Endothelial cell of umbilical vein (primary cell): Measurements from ENCODE around the gene CHMP3. TPM values are rescaled to one million over a fixed set of nuclear protein-coding genes. Genes with fewer than 3 reads are reported as not detected.

Experiments used
- BruUV-seq: library from RNA; stranded (reverse); fragments of 400-500 nt; replicated peaks from 2 replicates; lab custom pipeline; 2021; lab: Mats Ljungman, UMichigan
- CTCF ChIA-PET: fragments of 300-600, 350-600 bp; sonication (Branson Sonifier 250); formaldehyde crosslinking; loops from one replicate; lab custom pipeline; 2021; ENCODE audit warnings: antibody characterized with exemption, inconsistent platforms; lab: Charles Lee
- POLR2A ChIA-PET: fragments of 300-600, 350-600 bp; sonication (Branson Sonifier 250); formaldehyde crosslinking; loops from one replicate; lab custom pipeline; 2021; ENCODE audit warnings: antibody characterized with exemption, inconsistent platforms; lab: Charles Lee
- DNase-seq: peaks from one replicate; pipeline ENCODE4 v3.0.0-alpha.2; 2011; ENCODE audit warnings: low read depth, low spot score
- FAIRE-seq: peaks from 2 replicates; lab custom pipeline; 2011; peaks lifted over from hg19 to GRCh38; lab: Jason Lieb, UNC
- H2AFZ ChIP-seq: 2 replicates; pipeline ENCODE4 v1.6.0; 2012; ENCODE audit warnings: low read depth, low read length, control low read depth, inconsistent platforms
- H3K27ac ChIP-seq: 2 replicates; pipeline ENCODE4 v1.5.1; 2011; ENCODE audit warnings: low read depth, mild to moderate bottlenecking, control low read depth, low read length, moderate library complexity; ENCODE audit not compliant: insufficient read depth
- H3K27me3 ChIP-seq, 2 experiments: 2 replicates each; pipeline versions ENCODE4 v1.6.0 to v1.6.1; 2011; ENCODE audit warnings: low read length in 2 of 2, mixed read lengths in 1 of 2; ENCODE audit not compliant: control insufficient read depth in 2 of 2, insufficient read depth in 2 of 2
- H3K36me3 ChIP-seq, 2 experiments: 2 replicates in 1 of 2; 3 replicates in 1 of 2; pipeline ENCODE4 v1.5.1; 2011; ENCODE audit warnings: low read length in 2 of 2, mild to moderate bottlenecking in 1 of 2, moderate library complexity in 1 of 2; ENCODE audit not compliant: control insufficient read depth in 2 of 2, insufficient read depth in 2 of 2; ENCODE audit errors: extremely low read depth in 1 of 2
- H3K4me1 ChIP-seq: 3 replicates; pipeline ENCODE4 v1.5.1; 2011; ENCODE audit warnings: mild to moderate bottlenecking, low read length; ENCODE audit not compliant: control insufficient read depth, insufficient read depth; ENCODE audit errors: extremely low read depth
- H3K4me2 ChIP-seq: 2 replicates; pipeline ENCODE4 v1.6.1; 2011; ENCODE audit warnings: low read length, control low read depth, mixed read lengths; ENCODE audit not compliant: insufficient read depth
- H3K4me3 ChIP-seq, 3 experiments: fragments of 200-600 bp in 1 of 3; sonication (generic), shearing (Covaris generic) in 1 of 3; replicated peaks in 1 of 3; 2 replicates each; pipeline ENCODE4 v1.5.1; 2011 to 2016; ENCODE audit warnings: control low read depth in 3 of 3, low read length in 3 of 3, mild to moderate bottlenecking in 2 of 3, inconsistent platforms in 1 of 3, low read depth in 1 of 3, moderate library complexity in 1 of 3; ENCODE audit not compliant: insufficient read depth in 1 of 3
- H3K79me2 ChIP-seq: 2 replicates; pipeline ENCODE4 v1.6.0; 2012; ENCODE audit warnings: low read length, inconsistent platforms; ENCODE audit not compliant: control insufficient read depth, insufficient read depth
- H3K9ac ChIP-seq: replicated peaks from 2 replicates; pipeline ENCODE3; 2011; ENCODE audit warnings: low read length, control low read depth; ENCODE audit not compliant: insufficient read depth; ENCODE audit errors: extremely low read depth
- H3K9me1 ChIP-seq: replicated peaks from 3 replicates; pipeline ENCODE4 v1.6.0; 2011; ENCODE audit warnings: mild to moderate bottlenecking, low read length; ENCODE audit not compliant: control insufficient read depth, insufficient read depth; ENCODE audit errors: extremely low read depth
- H3K9me3 ChIP-seq: replicated peaks from 2 replicates; pipeline ENCODE4 v1.5.1; 2012; ENCODE audit warnings: low read length, inconsistent platforms; ENCODE audit not compliant: control insufficient read depth, insufficient read depth
- H4K20me1 ChIP-seq: replicated peaks from 2 replicates; pipeline ENCODE3; 2011; ENCODE audit warnings: mild to moderate bottlenecking, low read length; ENCODE audit not compliant: control insufficient read depth, insufficient read depth; ENCODE audit errors: extremely low read depth
- EZH2 ChIP-seq: IDR thresholded peaks from 2 replicates; pipeline ENCODE4 v1.6.1; 2012; ENCODE audit warnings: borderline replicate concordance, low read depth, mild to moderate bottlenecking, moderate library complexity, low read length, inconsistent platforms; ENCODE audit not compliant: severe bottlenecking
- FOS ChIP-seq: IDR thresholded peaks from 2 replicates; pipeline ENCODE4 v1.6.1; 2011; ENCODE audit warnings: mild to moderate bottlenecking, low read length, moderate library complexity, borderline replicate concordance; ENCODE audit not compliant: insufficient read depth
- GATA2 ChIP-seq: IDR thresholded peaks from 2 replicates; pipeline ENCODE4 v1.7.0; 2011; ENCODE audit warnings: low read depth, mild to moderate bottlenecking, moderate library complexity, mixed read lengths, low read length; ENCODE audit not compliant: insufficient read length, insufficient read depth
- JUN ChIP-seq: IDR thresholded peaks from 2 replicates; pipeline ENCODE4 v1.6.1; 2011; ENCODE audit warnings: borderline replicate concordance, low read depth; ENCODE audit not compliant: insufficient read length, insufficient read depth
- MYC ChIP-seq: IDR thresholded peaks from one replicate; pipeline ENCODE4 v1.6.1; 2011; ENCODE audit warnings: mild to moderate bottlenecking, low read depth, low read length
- POLR2A ChIP-seq: IDR thresholded peaks from 2 replicates; pipeline ENCODE4 v1.6.1; 2012; ENCODE audit warnings: low read depth, mild to moderate bottlenecking, control low read depth, low read length
- POLR2AphosphoS5 ChIP-seq: IDR thresholded peaks from 2 replicates; pipeline ENCODE4 v1.6.1; 2012; ENCODE audit warnings: low read depth, mild to moderate bottlenecking, control low read depth, low read length, moderate library complexity; ENCODE audit not compliant: insufficient read depth
- dilution Hi-C: fragments of 300-500 bp; cut with MboI; formaldehyde crosslinking; loops from one replicate; pipeline ENCODE4 v1.15.0; 2019; ENCODE audit warnings: low sequenced_read_pairs; ENCODE audit not compliant: extremely low pct_ligation_motif_present
- intact Hi-C: fragments of 100-400 bp; cut with micrococcal nuclease; formaldehyde crosslinking; loops from one replicate; pipeline ENCODE4 v1.10.0; 2022
- polyA plus RNA-seq, 4 experiments: library from polyadenylated mRNA; depleted of rRNA in 3 of 4; stranded (reverse) in 3 of 4; unstranded in 1 of 4; fragments of >200 nt; gene quantifications; 2 replicates each; pipeline versions ENCODE4 v1.2.1 to v1.2.3, GENCODE V29; 2011 to 2012; ENCODE audit warnings: missing spikeins in 1 of 4
- total RNA-seq: library from RNA; stranded (reverse); gene quantifications from 2 replicates; pipeline ENCODE4 v1.2.3, GENCODE V29; 2021
- TF ChIP-seq, protein P1 (sequence below), 2 donors: IDR thresholded peaks; 1 replicate in 1 of 2; 2 replicates in 1 of 2; pipeline ENCODE4 v1.5.1; 2011; ENCODE audit warnings: low read length in 2 of 2, mild to moderate bottlenecking in 2 of 2, moderate library complexity in 2 of 2, control low read depth in 1 of 2, inconsistent platforms in 1 of 2, low read depth in 1 of 2; ENCODE audit not compliant: insufficient read depth in 1 of 2; ENCODE audit errors: extremely low read depth in 1 of 2
- TF ChIP-seq, protein P2 (sequence below): IDR thresholded peaks from 2 replicates; pipeline ENCODE4 v1.6.1; 2011; ENCODE audit not compliant: insufficient read depth, insufficient read length

Gene CHMP3
- total and polyA plus RNA-seq, 2 donors (not counting 3 experiments of a cell fraction or from before 2014, with no cell fraction given) = 48.1 to 92.2 TPM

DNA sequence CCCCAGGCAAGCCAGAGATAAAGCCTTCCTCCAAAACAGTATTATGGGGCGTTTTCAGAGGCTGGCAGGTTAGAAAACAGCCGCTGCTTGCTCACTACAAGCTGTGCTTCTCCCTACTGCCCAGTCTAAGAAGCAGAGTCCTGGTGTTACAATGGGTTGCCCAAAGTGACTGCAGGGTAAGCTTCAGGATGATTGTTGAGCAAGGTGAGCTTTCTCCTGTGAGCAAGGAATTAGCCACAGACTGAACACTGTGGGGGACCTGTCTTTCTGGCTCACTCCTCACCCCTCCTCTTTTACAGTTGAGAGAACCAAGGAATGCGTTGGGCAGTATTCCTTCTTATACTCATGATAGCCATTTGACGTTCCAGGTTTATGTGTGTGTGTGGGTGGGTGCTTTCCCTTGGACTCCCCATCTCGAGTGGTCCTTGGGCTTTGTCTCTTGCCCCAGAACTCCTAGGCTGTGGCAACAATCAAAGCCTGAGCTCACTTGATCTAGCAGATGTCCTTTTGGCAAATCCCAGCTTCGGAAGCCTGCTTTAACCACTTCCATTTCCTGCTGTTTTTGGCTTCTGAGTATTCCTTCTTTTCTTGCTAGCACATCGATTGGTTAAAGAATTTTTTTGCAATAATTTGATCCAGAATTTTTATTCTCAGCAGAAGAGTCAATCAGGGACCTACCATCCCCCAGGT is 74.5 kb downstream of the CHMP3 start:
- H3K36me3 ChIP-seq = peaks cover 24 to 34% of the 10 kb centered on the region in 2 experiments
- BruUV-seq = no TSS peak
- H3K4me2 ChIP-seq = no peak overlapping the region
- intact Hi-C loops (loop anchor here (5.0 kb wide), 1 partner anchor 134 kb away; the partner anchor contains the start of gene RNF103), dilution Hi-C loops (no loop called here)
- H4K20me1 ChIP-seq = no peaks in the 10 kb centered on the region
- no peaks in the 10 kb centered on the region for H3K9me3 ChIP-seq
- no peak for DNase-seq
- no peak overlapping the region for H3K27ac ChIP-seq
- no peaks in the 10 kb centered on the region for H3K4me1 ChIP-seq
- H3K4me3 ChIP-seq = no peak overlapping the region
- TF ChIP-seq MYC (no peak), EZH2 (no peak), GATA2 (no peak), FOS (no peak), POLR2AphosphoS5 (no peak), JUN (no peak), POLR2A (no peak)
- TF ChIP-seq, protein P1, sequence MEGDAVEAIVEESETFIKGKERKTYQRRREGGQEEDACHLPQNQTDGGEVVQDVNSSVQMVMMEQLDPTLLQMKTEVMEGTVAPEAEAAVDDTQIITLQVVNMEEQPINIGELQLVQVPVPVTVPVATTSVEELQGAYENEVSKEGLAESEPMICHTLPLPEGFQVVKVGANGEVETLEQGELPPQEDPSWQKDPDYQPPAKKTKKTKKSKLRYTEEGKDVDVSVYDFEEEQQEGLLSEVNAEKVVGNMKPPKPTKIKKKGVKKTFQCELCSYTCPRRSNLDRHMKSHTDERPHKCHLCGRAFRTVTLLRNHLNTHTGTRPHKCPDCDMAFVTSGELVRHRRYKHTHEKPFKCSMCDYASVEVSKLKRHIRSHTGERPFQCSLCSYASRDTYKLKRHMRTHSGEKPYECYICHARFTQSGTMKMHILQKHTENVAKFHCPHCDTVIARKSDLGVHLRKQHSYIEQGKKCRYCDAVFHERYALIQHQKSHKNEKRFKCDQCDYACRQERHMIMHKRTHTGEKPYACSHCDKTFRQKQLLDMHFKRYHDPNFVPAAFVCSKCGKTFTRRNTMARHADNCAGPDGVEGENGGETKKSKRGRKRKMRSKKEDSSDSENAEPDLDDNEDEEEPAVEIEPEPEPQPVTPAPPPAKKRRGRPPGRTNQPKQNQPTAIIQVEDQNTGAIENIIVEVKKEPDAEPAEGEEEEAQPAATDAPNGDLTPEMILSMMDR (IDR thresholded peaks at IDR 0.05; ENCODE audit: extremely low read depth in 1 of 2, insufficient read depth in 1 of 2, low read depth in 1 of 2, low read length in 2 of 2) = no peak
- TF ChIP-seq, protein P2, sequence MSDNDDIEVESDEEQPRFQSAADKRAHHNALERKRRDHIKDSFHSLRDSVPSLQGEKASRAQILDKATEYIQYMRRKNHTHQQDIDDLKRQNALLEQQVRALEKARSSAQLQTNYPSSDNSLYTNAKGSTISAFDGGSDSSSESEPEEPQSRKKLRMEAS = no peak
- no peak for FAIRE-seq
- no peaks in the 10 kb centered on the region for H3K9me1 ChIP-seq
- no peak overlapping the region for H2AFZ ChIP-seq
- ChIA-PET CTCF (no interaction called here), POLR2A (no interaction called here)
- H3K27me3 ChIP-seq = no peaks in the 10 kb centered on the region
- H3K79me2 ChIP-seq = no peaks in the 10 kb centered on the region
- H3K9ac ChIP-seq = no peak overlapping the region
